ENCODE measurements around the gene PCOLCE2. TPM values are rescaled to one million over a fixed set of nuclear protein-coding genes. Genes with fewer than 3 reads are reported as not detected.

PCOLCE2 gene
- total RNA-seq, 4 donors from 2014 or later = 10.4 to 17.1 (median 12.8) TPM

- intact Hi-C loops (cut with DNase I; ENCODE audit: low total_unique reads) = no loop called here
- TF ChIP-seq POLR2A (IDR thresholded peaks at IDR 0.05) (no peak), CTCF (IDR thresholded peaks at IDR 0.05) (no peak)
- DNase-seq (ENCODE audit: low spot score in 2 of 2) = no peak
- WGBS, 2 donors = 51 to 63% methylated on average over 2 of the region's 2 CpGs
- H3K4me3 ChIP-seq (ENCODE audit: low read depth, poor library complexity, severe bottlenecking) = no peak overlapping the region
Measured at GRCh38 chr3:142916605-142917004, 27.7 kb upstream of the PCOLCE2 start.

GRCh38 chr3:142915636-142916035, 26.8 kb upstream of the PCOLCE2 start:
- H3K4me3 ChIP-seq (ENCODE audit: low read depth, poor library complexity, severe bottlenecking) = no peak overlapping the region
- intact Hi-C loops (cut with DNase I; ENCODE audit: low total_unique reads) = no loop called here
- TF ChIP-seq POLR2A (IDR thresholded peaks at IDR 0.05) = no peak
- 73 to 89% methylated on average over 3 of the region's 3 CpGs for WGBS, 2 donors
- no peak for DNase-seq (ENCODE audit: low spot score in 2 of 2)

GRCh38 chr3:142914286-142914811, 25.5 kb upstream of the PCOLCE2 start:
- TF ChIP-seq CTCF (IDR thresholded peaks at IDR 0.05) (no peak), POLR2A (IDR thresholded peaks at IDR 0.05) (no peak)
- intact Hi-C loops (cut with DNase I; ENCODE audit: low total_unique reads) = no loop called here
- WGBS, 2 donors = 48 to 52% methylated on average over 3 of the region's 3 CpGs
- no peak for DNase-seq (ENCODE audit: low spot score in 2 of 2)
- H3K4me3 ChIP-seq (ENCODE audit: low read depth, poor library complexity, severe bottlenecking) = no peak overlapping the region

- 81 to 91% methylated on average over 1 of the region's 1 CpG for WGBS, 2 donors
- TF ChIP-seq CTCF (IDR thresholded peaks at IDR 0.05) (no peak), POLR2A (IDR thresholded peaks at IDR 0.05) (no peak)
- intact Hi-C loops (cut with DNase I; ENCODE audit: low total_unique reads) = no loop called here
- no peak for DNase-seq (ENCODE audit: low spot score in 2 of 2)
- no peak overlapping the region for H3K4me3 ChIP-seq (ENCODE audit: low read depth, poor library complexity, severe bottlenecking)
Measured at GRCh38 chr3:142913432-142913831, 24.5 kb upstream of the PCOLCE2 start.

GRCh38 chr3:142912402-142913172, 23.7 kb upstream of the PCOLCE2 start:
- intact Hi-C loops (cut with DNase I; ENCODE audit: low total_unique reads) = no loop called here
- 55 to 60% methylated on average over 6 of the region's 6 CpGs for WGBS, 2 donors
- TF ChIP-seq CTCF (IDR thresholded peaks at IDR 0.05) (no peak), POLR2A (IDR thresholded peaks at IDR 0.05) (no peak)
- DNase-seq (ENCODE audit: low spot score in 2 of 2) = no peak
- no peak overlapping the region for H3K4me3 ChIP-seq (ENCODE audit: low read depth, poor library complexity, severe bottlenecking)

- WGBS, 2 donors = 40 to 79% methylated on average over 2 of the region's 2 CpGs
- no peak overlapping the region for H3K4me3 ChIP-seq (ENCODE audit: low read depth, poor library complexity, severe bottlenecking)
- TF ChIP-seq POLR2A (IDR thresholded peaks at IDR 0.05) = no peak
- no peak for TF ChIP-seq CTCF (IDR thresholded peaks at IDR 0.05)
- DNase-seq (ENCODE audit: low spot score in 2 of 2) = no peak
- intact Hi-C loops (cut with DNase I; ENCODE audit: low total_unique reads) = no loop called here
Measured at GRCh38 chr3:142910280-142910679, 21.4 kb upstream of the PCOLCE2 start.
